H1 (cell line): Measurements from ENCODE around the gene ROS1. TPM values are rescaled to one million over a fixed set of nuclear protein-coding genes. Genes with fewer than 3 reads are reported as not detected.

Experiments used
- CTCF ChIA-PET: fragments of 300-600 bp; sonication (Branson Sonifier 250); formaldehyde crosslinking; loops from one replicate; lab custom pipeline; 2021; ENCODE audit not compliant: partially characterized antibody; lab: Charles Lee
- POLR2A ChIA-PET: fragments of 300-600 bp; sonication (Branson Sonifier 250); formaldehyde crosslinking; loops from one replicate; lab custom pipeline; 2021; ENCODE audit warnings: inconsistent platforms; ENCODE audit not compliant: partially characterized antibody; lab: Charles Lee
- DNase-seq, 2 experiments: peaks; one replicate each; pipeline versions ENCODE4 v3.0.0 to v3.0.0-alpha.2; 2010 to 2022; ENCODE audit warnings: low spot score in 2 of 2, low read depth in 1 of 2, mixed read lengths in 1 of 2
- FAIRE-seq: peaks from 2 replicates; lab custom pipeline; 2011; peaks lifted over from hg19 to GRCh38; lab: Jason Lieb, UNC
- H2AFZ ChIP-seq: 2 replicates; pipeline ENCODE4 v1.8.1; 2012; ENCODE audit warnings: low read length, inconsistent platforms
- H2AK5ac ChIP-seq: 2 replicates; pipeline ENCODE4 v1.6.1; 2013; ENCODE audit warnings: low read depth, low read length
- H2BK120ac ChIP-seq: replicated peaks from 2 replicates; pipeline ENCODE3; 2013; ENCODE audit warnings: low read depth, low read length, inconsistent platforms
- H2BK12ac ChIP-seq: 2 replicates; pipeline ENCODE4 v1.6.1; 2013; ENCODE audit warnings: low read depth, low read length
- H2BK15ac ChIP-seq: 2 replicates; pipeline ENCODE4 v1.6.1; 2013; ENCODE audit warnings: low read length
- H2BK20ac ChIP-seq: 2 replicates; pipeline ENCODE4 v1.6.1; 2013; ENCODE audit warnings: low read length
- H2BK5ac ChIP-seq: 2 replicates; pipeline ENCODE4 v1.6.1; 2013; ENCODE audit warnings: low read depth, low read length
- H3K14ac ChIP-seq: 2 replicates; pipeline ENCODE4 v1.6.1; 2013; ENCODE audit warnings: inconsistent platforms; ENCODE audit not compliant: insufficient read length
- H3K18ac ChIP-seq: 2 replicates; pipeline ENCODE4 v1.6.1; 2013; ENCODE audit warnings: low read length; ENCODE audit errors: extremely low read depth
- H3K23ac ChIP-seq: 2 replicates; pipeline ENCODE4 v1.6.1; 2013; ENCODE audit warnings: inconsistent platforms; ENCODE audit not compliant: insufficient read length
- H3K23me2 ChIP-seq: 2 replicates; pipeline ENCODE4 v1.6.1; 2013; ENCODE audit warnings: low read depth, low read length
- H3K27ac ChIP-seq: 2 replicates; pipeline ENCODE4 v1.6.1; 2011; ENCODE audit warnings: low read depth, low read length, inconsistent platforms
- H3K27me3 ChIP-seq, 4 experiments: replicated peaks in 1 of 4; 1 replicate in 1 of 4; 2 replicates in 3 of 4; pipeline versions ENCODE4 v1.6.1 to v1.8.1; 2011 to 2013; ENCODE audit warnings: low read length in 3 of 4, mild to moderate bottlenecking in 3 of 4, inconsistent platforms in 2 of 4, mixed read lengths in 2 of 4, moderate library complexity in 1 of 4; ENCODE audit not compliant: control insufficient read depth in 3 of 4, insufficient read depth in 3 of 4; ENCODE audit errors: extremely low read depth in 1 of 4
- H3K36me3 ChIP-seq, 4 experiments: 2 replicates each; pipeline versions ENCODE4 v1.6.1 to v1.8.1; 2011 to 2013; ENCODE audit warnings: mild to moderate bottlenecking in 4 of 4, low read length in 3 of 4, moderate library complexity in 2 of 4, control low read depth in 1 of 4, inconsistent platforms in 1 of 4; ENCODE audit not compliant: insufficient read depth in 4 of 4, control insufficient read depth in 2 of 4
- H3K4ac ChIP-seq: replicated peaks from 2 replicates; pipeline ENCODE3; 2013; ENCODE audit warnings: low read length, low read depth, mixed read lengths, inconsistent platforms; ENCODE audit not compliant: insufficient read length
- H3K4me1 ChIP-seq, 4 experiments: replicated peaks in 1 of 4; 1 replicate in 1 of 4; 2 replicates in 3 of 4; pipeline versions ENCODE4 v1.6.1 to v1.8.1; 2011 to 2013; ENCODE audit warnings: low read length in 3 of 4, inconsistent platforms in 2 of 4, mixed read lengths in 1 of 4; ENCODE audit not compliant: insufficient read depth in 4 of 4, control insufficient read depth in 3 of 4
- H3K4me2 ChIP-seq, 2 experiments: 2 replicates each; pipeline versions ENCODE4 v1.6.1 to v1.8.1; 2011 to 2013; ENCODE audit warnings: low read depth in 2 of 2, low read length in 2 of 2, control low read depth in 1 of 2, inconsistent platforms in 1 of 2, mild to moderate bottlenecking in 1 of 2; ENCODE audit not compliant: insufficient read depth in 1 of 2
- H3K4me3 ChIP-seq, 4 experiments: fragments of 200-600, 300-600 bp in 1 of 4; sonication (generic), shearing (Covaris generic), sonication (Bioruptor Twin) in 1 of 4; 2 replicates each; pipeline versions ENCODE4 v1.5.1 to v1.8.1; 2011 to 2016; ENCODE audit warnings: low read length in 4 of 4, low read depth in 3 of 4, control low read depth in 2 of 4, inconsistent platforms in 2 of 4, mild to moderate bottlenecking in 2 of 4, mixed read lengths in 1 of 4, moderate library complexity in 1 of 4; ENCODE audit not compliant: insufficient read depth in 2 of 4; ENCODE audit errors: extremely low read depth in 1 of 4
- H3K56ac ChIP-seq: replicated peaks from 2 replicates; pipeline ENCODE3; 2013; ENCODE audit warnings: low read depth, mild to moderate bottlenecking, mixed read lengths, low read length, inconsistent platforms; ENCODE audit not compliant: insufficient read length
- H3K79me1 ChIP-seq: 2 replicates; pipeline ENCODE4 v1.6.1; 2013; ENCODE audit warnings: low read depth, low read length, control low read depth
- H3K79me2 ChIP-seq, 2 experiments: 2 replicates each; pipeline versions ENCODE4 v1.6.1 to v1.8.1; 2012 to 2013; ENCODE audit warnings: low read length in 2 of 2, mild to moderate bottlenecking in 2 of 2, inconsistent platforms in 1 of 2; ENCODE audit not compliant: insufficient read depth in 2 of 2, control insufficient read depth in 1 of 2
- H3K9ac ChIP-seq, 4 experiments: replicated peaks in 1 of 4; 1 replicate in 1 of 4; 2 replicates in 3 of 4; pipeline versions ENCODE4 v1.6.1 to v1.8.1; 2011 to 2013; ENCODE audit warnings: low read depth in 3 of 4, low read length in 3 of 4, control low read depth in 2 of 4, mild to moderate bottlenecking in 2 of 4, moderate library complexity in 2 of 4, inconsistent platforms in 1 of 4; ENCODE audit errors: extremely low read depth in 1 of 4
- H3K9me3 ChIP-seq, 2 experiments: 2 replicates each; pipeline versions ENCODE4 v1.6.1 to v1.8.1; 2012 to 2013; ENCODE audit warnings: mild to moderate bottlenecking in 2 of 2, moderate library complexity in 2 of 2, control low read depth in 1 of 2, inconsistent platforms in 1 of 2, low read depth in 1 of 2, low read length in 1 of 2, mixed read lengths in 1 of 2; ENCODE audit not compliant: insufficient read depth in 2 of 2
- H4K20me1 ChIP-seq, 2 experiments: replicated peaks in 1 of 2; 2 replicates each; pipeline versions ENCODE3 to v1.8.1; 2011 to 2013; ENCODE audit warnings: inconsistent platforms in 2 of 2, low read length in 2 of 2, mild to moderate bottlenecking in 1 of 2; ENCODE audit not compliant: insufficient read depth in 2 of 2, control insufficient read depth in 1 of 2
- H4K5ac ChIP-seq: 2 replicates; pipeline ENCODE4 v1.6.1; 2013; ENCODE audit warnings: low read length, low read depth, mixed read lengths, inconsistent platforms; ENCODE audit not compliant: insufficient read length
- H4K8ac ChIP-seq: 2 replicates; pipeline ENCODE4 v1.8.0; 2013; ENCODE audit warnings: mild to moderate bottlenecking, moderate library complexity, low read length, inconsistent platforms; ENCODE audit not compliant: insufficient read depth; ENCODE audit errors: extremely low read depth
- H4K91ac ChIP-seq: replicated peaks from 2 replicates; pipeline ENCODE3; 2013; ENCODE audit warnings: low read length, mixed read lengths, inconsistent platforms; ENCODE audit not compliant: insufficient read length
- BACH1 ChIP-seq: IDR thresholded peaks from 2 replicates; pipeline ENCODE4 v1.6.1; 2012; ENCODE audit warnings: low read length, improper control_type of control experiment
- BCL11A ChIP-seq, 2 experiments: IDR thresholded peaks; one replicate each; pipeline ENCODE4 v1.6.1; 2011; ENCODE audit warnings: low read depth in 2 of 2, low read length in 2 of 2, mild to moderate bottlenecking in 2 of 2
- CEBPB ChIP-seq: IDR thresholded peaks from 2 replicates; pipeline ENCODE4 v1.6.1; 2012; ENCODE audit warnings: low read depth, low read length
- EGR1 ChIP-seq: IDR thresholded peaks from 2 replicates; pipeline ENCODE4 v1.6.1; 2011; ENCODE audit warnings: low read depth, low read length, borderline replicate concordance
- GTF2F1 ChIP-seq: IDR thresholded peaks from 2 replicates; pipeline ENCODE4 v1.6.1; 2012; ENCODE audit warnings: low read depth, low read length, improper control_type of control experiment, borderline replicate concordance
- KDM5A ChIP-seq: fragments of 200-600 bp; IDR thresholded peaks from 2 replicates; pipeline ENCODE4 v1.7.1; 2012; ENCODE audit warnings: mild to moderate bottlenecking, low read length, inconsistent platforms, mixed read lengths
- SP4 ChIP-seq: IDR thresholded peaks from 2 replicates; pipeline ENCODE4 v1.6.1; 2012; ENCODE audit warnings: low read length, inconsistent platforms
- TBP ChIP-seq: IDR thresholded peaks from 2 replicates; pipeline ENCODE4 v1.6.1; 2011; ENCODE audit warnings: low read depth, low read length, improper control_type of control experiment
- WGBS, 2 experiments: shearing (Covaris generic) in 1 of 2; methylation state at CpG; one replicate each; pipeline versions ENCODE4 v1.1.6 to v1.1.7; 2013 to 2015; ENCODE audit warnings: low lambda C conversion rate in 2 of 2, mixed read lengths in 2 of 2, inconsistent platforms in 1 of 2, low coverage in 1 of 2, missing lambda C conversion rate in 1 of 2; ENCODE audit not compliant: insufficient replicate concordance in 2 of 2, insufficient coverage in 1 of 2, insufficient read length in 1 of 2; ENCODE audit errors: extremely low coverage in 1 of 2, missing lambda C conversion rate in 1 of 2; 5-methylcytosine and 5-hydroxymethylcytosine counted together
- polyA plus RNA-seq, 7 experiments: library from polyadenylated mRNA; depleted of rRNA in 3 of 7; stranded (reverse) in 5 of 7; unstranded in 2 of 7; fragments of >200 nt in 5 of 7; fragments of 200-250 nt in 2 of 7; gene quantifications; 1 replicate in 5 of 7; 2 replicates in 1 of 7; 4 replicates in 1 of 7; pipeline versions ENCODE4 v1.2.1 to v1.2.3, GENCODE V29; 2011 to 2013; ENCODE audit warnings: missing spikeins in 2 of 7, mixed read lengths in 2 of 7
- total RNA-seq: library from RNA; stranded (reverse); fragmentation: NEBNext Ultra II Directional; extraction: Animal tissue kit (Norgen Biotek cat#: 25700); gene quantifications from 2 replicates; pipeline ENCODE4 v1.2.1, GENCODE V29; 2021

Gene ROS1
- total and polyA plus RNA-seq, 2 of the 8 experiments (the other 6 are each of a cell fraction or from before 2014, with no cell fraction given) = not detected

- ChIA-PET POLR2A (no interaction called here), CTCF (interaction anchor here (1.0 to 2.1 kb wide), 3 partner anchors 32 to 183 kb away, joined by 3 to 5 read pairs (median 4); no protein-coding TSS in a partner anchor)
- Histone ChIP-seq H3K79me2 (no peaks in the 10 kb centered on the region), H2BK120ac (no peak overlapping the region), H4K20me1 (no peaks in the 10 kb centered on the region), H3K56ac (no peak overlapping the region), H4K8ac (no peak overlapping the region), H3K18ac (no peak overlapping the region), H3K9ac (no peak overlapping the region), H4K91ac (no peak overlapping the region), H2BK12ac (no peak overlapping the region), H3K4me1 (no peaks in the 10 kb centered on the region; a peak in 1 of 7 replicates), H3K27me3 (no peaks in the 10 kb centered on the region), H3K23me2 (no peaks in the 10 kb centered on the region), H3K4ac (no peak overlapping the region), H3K79me1 (no peaks in the 10 kb centered on the region), H3K23ac (no peak overlapping the region), H3K4me3 (no peak overlapping the region), H2BK5ac (no peak overlapping the region), H2BK15ac (no peak overlapping the region), H2AK5ac (no peak overlapping the region), H3K27ac (no peak overlapping the region), H3K14ac (no peak overlapping the region), H3K4me2 (no peak overlapping the region), H2BK20ac (no peak overlapping the region), H4K5ac (no peak overlapping the region), H3K36me3 (no peaks in the 10 kb centered on the region), H3K9me3 (peaks cover 0 to 8% of the 10 kb centered on the region in 2 experiments; a peak in 1 of 4 replicates), H2AFZ (no peak overlapping the region)
- WGBS, 2 experiments = 93% methylated on average over 22 of the region's 33 CpGs; no CpG with 5 or more reads in 1 of the 2 experiments
- no peak for DNase-seq
- FAIRE-seq = no peak
- TF ChIP-seq EGR1 = no peak
- no peak for TF ChIP-seq CEBPB
- no peak for TF ChIP-seq BACH1
- no peak for TF ChIP-seq TBP
- no peak for TF ChIP-seq GTF2F1
- no peak for TF ChIP-seq SP4
- no peak for TF ChIP-seq BCL11A (IDR thresholded peaks at IDR 0.05; ENCODE audit: low read depth in 2 of 2, low read length in 2 of 2)
- TF ChIP-seq KDM5A = no peak
Measured at GRCh38 chr6:117373211-117373813, 52.4 kb downstream of the ROS1 start.
